CD4-positive, alpha-beta T cell treated with Interleukin-15 for 1 hour (primary cell): ENCODE measurements around the gene CACHD1.
"Not testable (repeated sequence)": the region's sequence is repeated elsewhere in the genome, so short reads cannot be mapped to it uniquely, and the experiment has no call there.

Experiments
- DNase-seq: peaks from one replicate; pipeline ENCODE4 v3.0.0-alpha.2; 2020

The CACHD1 gene

DNA sequence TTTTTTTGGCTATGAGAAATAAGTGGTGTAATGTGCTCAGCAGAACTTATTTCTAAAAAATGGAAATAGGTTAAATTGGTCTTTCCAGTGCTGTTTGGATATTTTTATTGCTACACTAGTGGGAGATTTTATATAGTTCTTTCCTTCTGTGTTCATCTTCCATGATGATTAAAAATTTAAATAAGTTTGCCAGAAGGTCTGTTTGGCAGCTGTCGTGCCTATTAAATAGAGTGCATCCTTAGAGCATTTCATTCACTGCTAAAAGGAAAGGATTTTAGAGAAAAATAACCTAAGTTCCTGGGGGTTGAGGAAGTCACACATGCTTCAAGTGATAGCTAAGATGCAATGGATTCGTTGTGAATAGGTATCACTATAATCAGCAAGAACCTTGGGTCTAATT lies 245.3 kb downstream of the CACHD1 start:
- no peak for DNase-seq

GRCh38 chr1:64721135-64721534 lies 251.2 kb downstream of the CACHD1 start:
- DNase-seq = no peak

GRCh38 chr1:64721576-64722145 lies 251.7 kb downstream of the CACHD1 start:
- no peak for DNase-seq

GRCh38 chr1:64727861-64728260 lies 257.9 kb downstream of the CACHD1 start:
- no peak for DNase-seq

GRCh38 chr1:64733581-64734286 lies 263.8 kb downstream of the CACHD1 start:
- no peak for DNase-seq

DNA sequence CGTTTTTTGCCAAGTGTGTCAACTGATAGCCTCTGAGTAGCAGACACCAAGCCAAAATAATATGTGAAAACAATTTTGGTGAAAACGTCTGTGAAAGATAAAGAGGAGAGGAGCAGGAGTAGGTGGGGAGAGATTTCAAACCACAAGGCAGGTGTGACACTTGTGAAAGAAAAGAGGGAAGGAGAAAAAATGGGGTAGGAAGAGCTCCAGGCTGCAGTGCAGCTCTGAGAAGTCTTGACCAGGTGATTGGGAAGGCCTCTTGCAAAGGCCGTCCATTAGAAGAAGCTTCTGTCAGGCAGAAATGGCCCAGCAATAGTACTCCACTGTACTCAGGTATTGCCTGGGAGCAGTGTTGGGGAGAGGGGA lies 264.3 kb downstream of the CACHD1 start:
- no peak for DNase-seq

GRCh38 chr1:64740687-64741086 lies 270.8 kb downstream of the CACHD1 start:
- not testable (repeated sequence) for DNase-seq
